NCI-H2196 treated with DMSO at 0.1 percent for 48 hours (cell line): Measurements from ENCODE around the gene AK8.
"Not testable (repeated sequence)": the region's sequence is repeated elsewhere in the genome, so short reads cannot be mapped to it uniquely, and the experiment has no call there.

ENCODE experiments used
- DNase-seq: peaks from one replicate; lab custom pipeline; 2025; ENCODE audit not compliant: unreplicated experiment; lab: John Stamatoyannopoulos, UW

AK8 gene

DNA sequence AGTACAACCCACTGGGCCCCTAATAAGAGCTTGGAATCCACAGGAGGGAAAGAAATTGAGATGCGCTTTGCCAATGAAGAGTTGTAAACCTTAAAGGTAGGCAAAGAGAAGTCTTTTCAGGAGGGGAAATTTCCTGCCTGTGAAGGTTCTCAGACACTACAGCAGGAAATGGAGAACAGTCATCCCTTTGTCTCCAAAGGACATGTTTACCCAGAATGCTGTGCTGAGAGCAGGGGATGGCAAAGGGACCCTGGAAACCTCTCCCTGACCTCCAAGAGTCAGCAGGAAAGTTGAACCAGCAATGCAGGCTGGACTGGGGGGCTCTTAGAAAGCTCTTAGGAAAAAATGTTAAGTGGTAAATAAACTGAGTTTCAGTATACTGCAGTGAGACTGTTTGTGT is 103.2 kb downstream of the AK8 start:
- no peak for DNase-seq

GRCh38 chr9:132773764-132774339 is 104.2 kb downstream of the AK8 start:
- DNase-seq: no peak

DNA sequence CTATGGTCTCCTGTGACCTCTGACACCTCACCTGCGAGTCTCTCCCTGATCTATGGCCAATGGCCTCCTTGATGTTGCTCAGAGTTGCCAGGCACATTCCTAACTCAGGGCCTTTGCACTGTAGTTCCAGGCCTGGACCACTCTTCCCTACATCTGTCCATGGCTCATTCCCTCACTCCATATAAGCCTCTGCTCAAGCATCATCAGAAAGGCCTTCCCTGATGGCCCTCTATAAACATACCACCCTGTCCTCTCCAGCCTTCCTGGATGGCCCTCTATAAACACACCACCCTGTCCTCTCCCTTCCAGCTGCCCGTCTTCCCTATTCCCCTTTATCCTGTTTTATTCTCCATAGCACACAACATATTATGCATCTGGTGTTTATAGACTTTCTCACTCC is 105.0 kb downstream of the AK8 start:
- DNase-seq: no peak

- DNase-seq: not testable (repeated sequence)
Measured at GRCh38 chr9:132771752-132772151, 106.3 kb downstream of the AK8 start.

DNA sequence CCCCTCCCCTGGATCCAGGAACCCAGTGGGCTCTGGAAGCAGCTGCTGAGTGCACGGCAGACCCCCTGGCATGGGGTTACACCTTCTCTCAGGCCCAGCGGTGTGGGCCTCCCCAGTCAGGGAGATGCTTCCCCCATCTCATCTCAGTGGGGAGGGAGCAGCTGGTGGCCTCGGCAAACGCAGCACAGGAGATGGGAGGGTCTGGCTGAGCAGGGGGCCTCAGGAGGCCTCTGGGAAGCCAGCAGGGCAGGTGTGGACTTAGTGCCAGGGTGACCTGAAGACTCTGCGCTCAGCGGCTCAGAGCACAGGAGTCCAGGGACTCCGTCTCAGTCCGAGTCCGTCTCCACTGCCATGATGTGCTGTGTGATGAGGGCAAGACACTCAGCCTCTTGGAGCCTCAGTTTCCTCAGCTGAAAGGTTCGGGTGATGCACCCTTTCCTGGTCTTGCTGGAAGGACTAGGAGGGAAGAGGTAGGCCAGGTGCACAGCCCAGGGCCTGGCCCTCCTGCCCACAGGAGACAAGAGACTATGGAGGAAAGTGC is 107.2 kb downstream of the AK8 start:
- no peak for DNase-seq

- peak; percentile 15 for DNase-seq
Measured at GRCh38 chr9:132769906-132770769, 107.9 kb downstream of the AK8 start.

GRCh38 chr9:132768932-132769905 is 108.9 kb downstream of the AK8 start:
- peak; percentile 17 for DNase-seq

DNA sequence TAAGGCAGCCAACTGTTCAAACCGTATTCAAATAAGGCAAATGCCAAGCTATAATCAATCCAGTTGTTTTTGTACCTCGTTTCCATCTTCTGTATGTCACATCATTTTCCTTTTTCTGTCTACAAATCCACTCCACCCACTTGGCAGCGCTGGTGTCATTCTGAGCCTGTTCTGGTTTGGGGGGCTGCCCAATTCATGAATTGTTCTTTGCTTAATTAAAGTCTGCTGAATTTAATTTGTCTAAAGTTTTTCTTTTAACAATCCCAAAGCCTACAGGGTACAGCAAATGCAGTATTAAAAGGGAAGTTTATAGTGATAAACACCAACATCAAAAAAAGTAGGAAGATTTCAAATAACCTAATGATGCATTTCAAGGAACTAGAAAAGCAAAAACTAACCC is 114.5 kb downstream of the AK8 start:
- DNase-seq: no peak

DNA sequence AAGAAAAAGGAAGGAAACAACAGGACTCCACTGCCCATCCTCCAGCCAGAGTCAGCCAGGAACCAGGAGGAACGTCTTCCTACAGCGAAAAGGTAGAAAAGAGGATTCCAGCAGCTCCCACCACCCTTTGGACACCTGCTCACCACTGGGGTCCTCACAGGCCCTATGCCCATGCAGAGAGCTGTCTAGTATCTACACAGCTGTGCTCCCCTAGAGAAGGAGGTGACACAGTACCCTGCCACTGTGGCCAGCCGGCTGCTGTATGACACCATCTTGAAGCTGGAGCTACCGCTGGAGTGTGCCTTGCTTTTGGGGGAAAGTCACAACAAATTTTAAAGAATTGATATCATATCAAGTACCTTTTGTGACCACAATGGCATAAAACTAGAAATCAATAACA is 115.2 kb downstream of the AK8 start:
- DNase-seq: no peak

DNA sequence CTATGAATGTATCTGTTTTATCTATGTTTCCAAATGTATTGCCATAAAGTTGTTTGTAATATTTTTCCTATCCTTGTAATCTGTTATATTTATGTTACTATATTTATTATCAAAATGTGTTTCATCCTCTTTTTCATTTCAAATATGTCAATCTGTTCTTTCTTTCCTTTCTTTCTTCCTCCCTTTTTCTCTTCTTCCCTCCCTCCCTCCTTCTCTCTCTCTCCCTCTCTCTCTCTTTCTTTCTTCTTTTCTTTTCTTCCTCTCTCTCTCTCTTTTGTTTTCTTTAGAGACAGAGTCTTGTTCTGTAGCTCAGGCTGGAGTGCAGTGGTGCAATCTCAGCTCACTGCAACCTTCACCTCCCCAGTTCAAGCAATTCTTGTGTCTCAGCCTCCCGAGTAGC is 116.5 kb downstream of the AK8 start:
- no peak for DNase-seq

GRCh38 chr9:132760057-132760456 is 118.0 kb downstream of the AK8 start:
- DNase-seq: no peak

DNA sequence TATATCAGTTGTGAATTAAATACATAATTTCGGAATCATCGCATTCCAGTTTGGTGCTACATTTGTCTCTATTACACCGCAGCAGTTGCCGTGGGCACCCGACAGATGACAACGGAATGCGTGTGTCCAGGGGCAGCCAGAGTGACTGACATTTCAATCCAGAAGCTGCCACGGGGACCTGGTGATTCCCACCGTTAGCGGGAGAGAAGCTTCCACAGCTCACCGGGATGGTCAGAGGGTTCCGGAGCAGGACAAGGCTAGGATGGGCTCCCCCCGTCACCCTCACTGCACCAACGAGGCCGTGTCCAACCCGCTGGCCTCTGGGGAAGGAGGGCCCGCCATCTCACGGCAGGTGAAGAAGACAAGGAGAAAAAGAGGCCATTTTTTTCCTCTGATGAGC is 121.1 kb downstream of the AK8 start:
- no peak for DNase-seq

GRCh38 chr9:132756214-132756845 is 121.8 kb downstream of the AK8 start:
- no peak for DNase-seq

- DNase-seq: no peak
Measured at GRCh38 chr9:132755096-132755495, 123.0 kb downstream of the AK8 start.

- no peak for DNase-seq
Measured at GRCh38 chr9:132754236-132754635, 123.8 kb downstream of the AK8 start.

- DNase-seq: no peak
Measured at GRCh38 chr9:132753593-132753880, 124.5 kb downstream of the AK8 start.

DNA sequence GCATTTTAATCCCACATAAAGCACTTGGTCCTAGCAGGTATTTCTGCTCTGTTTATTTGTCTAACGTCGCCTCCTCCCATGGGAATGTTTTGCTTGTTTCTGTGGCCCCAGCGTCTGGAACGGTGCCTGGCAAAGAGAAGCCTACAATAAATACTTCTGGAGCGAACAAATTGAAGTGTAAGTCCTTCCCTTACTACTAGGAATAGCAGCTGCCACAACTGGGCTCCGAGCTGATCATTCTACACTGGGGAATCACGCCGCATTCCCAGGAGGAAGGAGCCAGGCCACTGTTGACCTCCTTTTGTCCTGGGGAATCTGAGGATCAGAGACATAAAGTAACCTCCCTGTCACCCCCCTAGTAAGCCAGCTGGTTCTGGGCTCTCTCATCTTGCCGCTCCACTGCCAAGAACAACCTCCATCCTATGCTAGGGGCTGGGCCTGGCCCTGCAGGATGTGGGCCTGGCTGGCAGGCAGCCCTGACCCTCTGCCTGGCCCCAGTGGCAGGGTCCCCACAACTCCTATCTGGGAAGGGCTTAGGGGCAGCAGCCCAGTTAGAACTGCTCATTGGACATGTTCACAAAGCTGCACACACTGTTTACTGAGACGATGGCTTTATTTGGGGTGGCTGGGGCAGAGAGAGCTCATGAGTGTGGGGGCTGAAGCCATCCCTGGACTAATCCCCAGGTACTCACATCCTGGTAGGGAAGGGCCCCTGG is 125.0 kb downstream of the AK8 start:
- no peak for DNase-seq

- DNase-seq: no peak
Measured at GRCh38 chr9:132750668-132751067, 127.4 kb downstream of the AK8 start.

GRCh38 chr9:132749306-132749705 is 128.8 kb downstream of the AK8 start:
- DNase-seq: no peak

DNA sequence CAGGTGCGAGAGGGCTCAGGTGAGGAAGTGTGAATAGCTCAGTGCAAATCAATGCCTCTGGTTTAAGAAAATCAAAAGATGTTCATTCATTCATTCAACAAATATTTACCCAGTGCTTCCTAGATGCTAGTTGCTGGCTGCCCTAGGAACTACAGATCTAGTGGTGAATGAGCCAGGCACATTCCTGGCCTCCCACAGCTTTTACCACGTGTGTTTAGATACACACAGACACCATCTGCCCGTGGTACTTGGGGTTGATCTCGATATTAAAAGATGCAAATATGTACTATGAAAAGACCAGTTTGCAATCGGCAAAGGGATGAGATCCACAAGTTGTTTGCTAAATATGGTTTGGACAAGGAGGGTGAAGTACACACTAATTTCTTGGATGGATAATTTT is 129.6 kb downstream of the AK8 start:
- DNase-seq: no peak
